ENCODE measurements around the gene TYMP.
A peak's percentile ranks its signal among the peaks of the same experiment; 100 is the strongest.

The TYMP gene

GRCh38 chr22:50487290-50488005 lies 42.4 kb downstream of the TYMP start:
- Mint-ChIP-seq H3K27me3 (ENCODE audit: low read depth) (peaks cover 9% of the 10 kb centered on the region), H3K4me3 (no peak overlapping the region), H3K4me1 (no peaks in the 10 kb centered on the region), H3K27ac (no peak overlapping the region), H3K9me3 (no peaks in the 10 kb centered on the region), H3K36me3 (ENCODE audit: low read depth) (no peaks in the 10 kb centered on the region)
- TF ChIP-seq CTCF (IDR thresholded peaks at IDR 0.05; ENCODE audit: unreplicated experiment in 3 of 3), result no peak

GRCh38 chr22:50486561-50487289 lies 43.1 kb downstream of the TYMP start, which contains the start of gene MIOX:
Gene MIOX, plus strand, starts transcription at chr22:50486859. Its CDS starts 39 bp downstream, at chr22:50486898.
- H3K27me3 Mint-ChIP-seq (ENCODE audit: low read depth), result peaks cover 15% of the 10 kb centered on the region
- no peak for TF ChIP-seq CTCF (IDR thresholded peaks at IDR 0.05; ENCODE audit: unreplicated experiment in 3 of 3)
- H3K36me3 Mint-ChIP-seq (ENCODE audit: low read depth), result no peaks in the 10 kb centered on the region
- no peak within 1 kb of the TSS for H3K4me3 Mint-ChIP-seq
- no peaks in the 10 kb centered on the region for H3K4me1 Mint-ChIP-seq
- peak within 1 kb of the TSS in 2 of 3 experiments; percentile 3 to 7 for H3K27ac Mint-ChIP-seq
- H3K9me3 Mint-ChIP-seq, result no peaks in the 10 kb centered on the region

- H3K4me1 Mint-ChIP-seq, result no peaks in the 10 kb centered on the region
- H3K36me3 Mint-ChIP-seq (ENCODE audit: low read depth), result no peaks in the 10 kb centered on the region
- no peak for TF ChIP-seq CTCF (IDR thresholded peaks at IDR 0.05; ENCODE audit: unreplicated experiment in 3 of 3)
- H3K4me3 Mint-ChIP-seq, result peak overlapping the region in 1 of 3 experiments; percentile 28
- H3K27me3 Mint-ChIP-seq (ENCODE audit: low read depth), result peaks cover 20% of the 10 kb centered on the region
- H3K27ac Mint-ChIP-seq, result peak overlapping the region in 2 of 3 experiments; percentile 3 to 56
- no peaks in the 10 kb centered on the region for H3K9me3 Mint-ChIP-seq
Observed at GRCh38 chr22:50485221-50486131, 44.3 kb downstream of the TYMP start.

GRCh38 chr22:50483977-50484853 lies 45.6 kb downstream of the TYMP start:
- H3K36me3 Mint-ChIP-seq (ENCODE audit: low read depth), result no peaks in the 10 kb centered on the region
- H3K4me1 Mint-ChIP-seq, result no peaks in the 10 kb centered on the region
- no peak for TF ChIP-seq CTCF (IDR thresholded peaks at IDR 0.05; ENCODE audit: unreplicated experiment in 3 of 3)
- H3K4me3 Mint-ChIP-seq, result peak overlapping the region in 2 of 3 experiments; percentile 23 to 29
- H3K27ac Mint-ChIP-seq, result peak overlapping the region in 2 of 3 experiments; percentile 51 to 80
- H3K27me3 Mint-ChIP-seq (ENCODE audit: low read depth), result peaks cover 33% of the 10 kb centered on the region
- no peaks in the 10 kb centered on the region for H3K9me3 Mint-ChIP-seq

- no peaks in the 10 kb centered on the region for H3K36me3 Mint-ChIP-seq (ENCODE audit: low read depth)
- no peak for TF ChIP-seq CTCF (IDR thresholded peaks at IDR 0.05; ENCODE audit: unreplicated experiment in 3 of 3)
- H3K9me3 Mint-ChIP-seq, result no peaks in the 10 kb centered on the region
- no peaks in the 10 kb centered on the region for H3K4me1 Mint-ChIP-seq
- no peak overlapping the region for H3K4me3 Mint-ChIP-seq
- H3K27ac Mint-ChIP-seq, result no peak overlapping the region
- H3K27me3 Mint-ChIP-seq (ENCODE audit: low read depth), result peaks cover 38% of the 10 kb centered on the region
Observed at GRCh38 chr22:50483556-50483955, 46.3 kb downstream of the TYMP start.
